ENCODE data around the gene CTNNA2.

DNA sequence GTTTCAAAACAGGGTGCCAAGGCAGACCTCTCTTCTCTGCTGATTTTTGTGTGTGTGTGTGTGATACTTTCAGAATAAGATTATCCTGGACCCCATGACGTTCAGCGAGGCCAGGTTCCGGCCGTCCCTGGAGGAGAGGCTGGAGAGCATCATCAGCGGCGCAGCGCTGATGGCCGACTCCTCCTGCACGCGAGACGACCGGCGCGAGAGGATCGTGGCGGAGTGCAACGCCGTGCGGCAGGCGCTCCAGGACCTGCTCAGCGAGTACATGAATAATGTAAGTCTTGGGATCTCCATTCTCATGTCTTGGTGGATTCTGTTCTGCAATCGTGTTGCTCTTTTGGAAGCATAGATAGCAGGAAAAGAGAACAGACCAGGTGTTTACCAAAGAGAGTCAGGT is 396.7 kb downstream of the CTNNA2 start:
- TF ChIP-seq, protein P1, sequence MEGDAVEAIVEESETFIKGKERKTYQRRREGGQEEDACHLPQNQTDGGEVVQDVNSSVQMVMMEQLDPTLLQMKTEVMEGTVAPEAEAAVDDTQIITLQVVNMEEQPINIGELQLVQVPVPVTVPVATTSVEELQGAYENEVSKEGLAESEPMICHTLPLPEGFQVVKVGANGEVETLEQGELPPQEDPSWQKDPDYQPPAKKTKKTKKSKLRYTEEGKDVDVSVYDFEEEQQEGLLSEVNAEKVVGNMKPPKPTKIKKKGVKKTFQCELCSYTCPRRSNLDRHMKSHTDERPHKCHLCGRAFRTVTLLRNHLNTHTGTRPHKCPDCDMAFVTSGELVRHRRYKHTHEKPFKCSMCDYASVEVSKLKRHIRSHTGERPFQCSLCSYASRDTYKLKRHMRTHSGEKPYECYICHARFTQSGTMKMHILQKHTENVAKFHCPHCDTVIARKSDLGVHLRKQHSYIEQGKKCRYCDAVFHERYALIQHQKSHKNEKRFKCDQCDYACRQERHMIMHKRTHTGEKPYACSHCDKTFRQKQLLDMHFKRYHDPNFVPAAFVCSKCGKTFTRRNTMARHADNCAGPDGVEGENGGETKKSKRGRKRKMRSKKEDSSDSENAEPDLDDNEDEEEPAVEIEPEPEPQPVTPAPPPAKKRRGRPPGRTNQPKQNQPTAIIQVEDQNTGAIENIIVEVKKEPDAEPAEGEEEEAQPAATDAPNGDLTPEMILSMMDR (IDR thresholded peaks at IDR 0.05) = no peak
- no peak for TF ChIP-seq POLR2AphosphoS5 (IDR thresholded peaks at IDR 0.05)
